GM12892 (cell line): ENCODE measurements around the gene NKX6-2.

ENCODE experiments used
- POLR2A ChIP-seq: IDR thresholded peaks from 2 replicates; pipeline ENCODE4 v1.6.1; 2011; ENCODE audit warnings: low read depth, low read length, control low read depth
- POLR2AphosphoS5 ChIP-seq: IDR thresholded peaks from 2 replicates; pipeline ENCODE4 v1.6.1; 2011; ENCODE audit warnings: low read depth, low read length, control low read depth
- TAF1 ChIP-seq: IDR thresholded peaks from 2 replicates; pipeline ENCODE4 v1.6.1; 2011; ENCODE audit warnings: low read depth, mild to moderate bottlenecking, control low read depth, low read length, borderline replicate concordance

DNA sequence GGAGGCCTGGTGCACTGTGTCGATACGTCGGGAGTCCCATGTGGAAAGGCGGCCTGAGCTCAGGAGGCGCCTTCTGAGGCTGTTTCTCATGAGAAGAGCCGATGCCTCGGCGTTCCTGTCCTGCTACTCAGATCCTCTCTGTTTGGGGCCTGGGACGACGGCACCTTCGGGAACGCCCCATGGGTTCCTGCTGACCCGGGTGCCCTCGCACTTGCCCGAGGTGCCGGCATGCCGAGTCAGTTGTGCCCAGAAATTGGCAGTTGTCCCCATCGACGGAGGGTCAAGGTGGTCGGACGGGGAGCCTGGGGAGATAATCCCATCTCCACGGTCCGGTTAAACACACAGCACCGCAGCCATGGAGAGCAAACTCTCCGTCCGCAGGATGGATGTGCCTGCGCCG is 33.0 kb downstream of the NKX6-2 start:
- no peak for TF ChIP-seq POLR2A
- no peak for TF ChIP-seq POLR2AphosphoS5
- TF ChIP-seq TAF1: no peak
